NK-92 treated with Interleukin-12 subunit alpha and Interleukin-12 subunit beta, amount 100 ng/mL, for 24 hours (cell line): ENCODE results near the gene CADPS2.

Source experiments
- DNase-seq: peaks from one replicate; lab custom pipeline; 2025; lab: John Stamatoyannopoulos, UW

Gene CADPS2

DNA sequence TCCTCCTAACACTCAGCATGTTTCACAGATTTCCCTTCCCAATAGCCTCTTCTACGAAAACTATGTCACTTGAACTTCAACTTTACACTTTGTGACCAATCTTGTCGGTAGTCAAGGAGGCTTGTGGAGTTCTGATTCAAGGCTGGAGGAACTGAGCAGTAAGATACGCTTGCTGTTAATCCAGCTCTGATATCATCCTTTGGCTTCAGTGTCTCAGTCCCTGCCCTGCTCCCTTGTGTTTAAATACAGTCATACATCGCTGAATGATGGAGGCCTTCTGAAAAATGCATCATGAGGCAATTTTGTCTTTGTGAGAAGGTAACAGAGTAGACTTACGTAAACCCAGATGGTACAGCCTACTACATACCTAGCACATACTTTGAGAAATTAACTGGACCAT, 360.9 kb downstream of the CADPS2 start:
- no peak for DNase-seq

DNA sequence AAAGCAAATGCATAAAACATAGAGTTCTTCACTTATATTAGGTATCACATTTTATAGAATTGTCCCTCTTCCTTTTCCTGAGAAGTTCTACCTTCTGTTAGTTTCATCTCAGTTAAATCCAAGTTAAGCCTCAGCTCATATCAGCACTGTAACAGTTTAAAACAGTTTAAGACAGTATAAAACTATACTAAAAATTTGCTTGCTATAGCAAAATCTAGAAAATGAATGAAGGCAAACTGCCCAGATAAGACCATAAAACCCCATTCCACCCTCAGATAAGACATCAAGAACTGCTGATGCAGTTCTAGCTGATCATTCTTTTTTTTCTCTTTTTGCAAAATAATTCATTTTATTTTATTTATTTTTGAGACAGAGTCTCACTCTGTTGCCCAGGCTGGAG, 364.5 kb downstream of the CADPS2 start:
- no peak for DNase-seq

DNA sequence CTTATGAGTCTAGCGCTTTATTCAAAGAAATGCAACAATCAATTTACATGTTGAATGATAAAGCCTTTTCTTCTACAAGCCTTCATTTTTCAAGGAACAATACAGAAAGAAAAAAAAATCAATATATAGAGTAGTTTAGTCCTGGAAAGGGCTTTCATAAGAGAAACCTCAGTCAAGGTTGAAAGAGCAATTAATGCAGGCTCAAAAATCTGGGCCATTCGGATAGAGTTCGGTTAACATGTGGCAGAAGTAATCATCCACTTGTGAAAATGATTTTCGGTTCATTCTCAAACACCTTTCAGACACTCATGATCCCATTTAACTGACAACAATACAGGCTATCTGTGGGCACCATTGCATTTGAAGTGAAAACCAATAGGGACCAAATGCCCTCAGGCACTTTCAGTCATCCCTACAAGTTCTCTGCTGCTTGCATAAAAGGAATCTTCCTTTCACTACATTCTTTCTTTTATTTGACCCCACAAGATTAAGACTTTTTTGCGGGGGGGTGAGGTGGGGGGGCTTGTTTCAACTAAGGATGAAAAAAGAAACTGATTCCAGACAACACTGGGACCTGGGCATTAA, 365.2 kb downstream of the CADPS2 start:
- no peak for DNase-seq

DNA sequence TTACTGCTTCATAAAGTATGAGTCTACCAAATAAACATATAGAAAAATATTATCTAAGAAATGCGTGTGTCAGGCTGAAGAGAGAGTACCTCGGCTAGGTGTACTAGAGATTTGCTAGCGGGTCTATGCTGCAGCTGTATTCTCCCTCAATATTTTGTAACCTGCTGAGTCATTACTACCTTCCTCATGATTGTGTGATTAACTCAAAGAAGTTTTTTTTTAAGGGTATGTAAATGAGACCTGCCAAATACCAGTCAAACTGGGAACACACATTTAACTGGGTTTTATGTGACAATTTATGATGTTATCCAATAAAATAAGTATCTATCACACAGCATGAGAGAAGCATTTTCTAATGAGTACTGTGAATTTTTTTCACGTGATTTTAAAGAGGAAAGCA, 367.8 kb downstream of the CADPS2 start:
- DNase-seq = no peak

DNA sequence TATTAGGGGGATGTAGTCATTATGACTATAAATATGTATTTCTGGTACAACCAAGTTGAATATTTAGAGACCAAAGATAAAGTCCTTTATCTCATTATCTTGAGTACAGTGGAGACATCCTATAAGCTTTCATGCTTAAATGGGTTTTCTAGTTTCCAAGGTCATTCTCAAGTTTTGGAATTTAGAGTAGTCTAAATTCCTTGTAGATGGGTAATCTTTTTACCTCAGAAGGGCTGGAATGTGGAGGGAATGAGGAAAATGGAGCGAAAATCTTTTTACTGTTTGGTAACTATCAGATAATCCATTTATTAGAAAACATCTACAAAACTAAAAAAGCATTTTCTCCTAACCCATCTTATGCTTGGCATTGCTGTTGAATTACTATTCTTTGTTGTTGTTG, 368.7 kb downstream of the CADPS2 start:
- DNase-seq = no peak

DNA sequence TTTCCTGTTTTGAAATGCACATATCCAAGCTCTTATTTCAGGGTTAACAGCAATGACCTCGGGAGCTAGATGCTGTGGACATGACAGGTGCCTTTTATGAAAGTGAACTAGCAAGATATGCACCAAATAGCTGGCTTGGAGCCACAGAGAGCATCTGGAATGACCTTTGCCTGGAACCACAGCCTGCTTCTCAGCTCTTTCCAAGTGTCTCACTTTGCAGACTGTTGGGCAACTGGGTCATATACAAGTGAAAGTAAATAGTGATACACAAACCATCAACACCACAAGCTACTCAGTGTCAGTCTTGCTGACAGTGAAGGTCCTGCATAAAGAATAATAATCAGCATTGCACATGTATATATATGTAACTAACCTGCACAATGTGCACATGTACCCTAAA, 370.9 kb downstream of the CADPS2 start:
- no peak for DNase-seq

DNA sequence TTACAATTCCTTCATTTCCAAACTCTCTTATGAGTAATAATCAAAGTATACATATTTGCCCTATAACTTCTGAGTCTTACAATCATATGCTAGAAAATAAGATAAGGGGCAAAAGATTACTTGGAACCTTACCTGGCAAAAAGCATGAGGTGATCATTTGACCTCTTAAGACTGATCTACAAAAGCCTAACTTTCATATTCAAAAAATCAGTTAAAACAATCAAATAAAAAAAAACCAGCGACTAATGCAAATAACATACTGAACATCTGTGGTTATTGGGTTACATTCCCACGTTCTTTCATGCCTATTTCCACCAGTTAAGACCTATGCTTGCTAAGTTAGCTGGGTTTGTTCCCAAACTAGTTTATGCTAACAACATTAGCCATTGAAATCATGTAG, 375.0 kb downstream of the CADPS2 start:
- DNase-seq = no peak

DNA sequence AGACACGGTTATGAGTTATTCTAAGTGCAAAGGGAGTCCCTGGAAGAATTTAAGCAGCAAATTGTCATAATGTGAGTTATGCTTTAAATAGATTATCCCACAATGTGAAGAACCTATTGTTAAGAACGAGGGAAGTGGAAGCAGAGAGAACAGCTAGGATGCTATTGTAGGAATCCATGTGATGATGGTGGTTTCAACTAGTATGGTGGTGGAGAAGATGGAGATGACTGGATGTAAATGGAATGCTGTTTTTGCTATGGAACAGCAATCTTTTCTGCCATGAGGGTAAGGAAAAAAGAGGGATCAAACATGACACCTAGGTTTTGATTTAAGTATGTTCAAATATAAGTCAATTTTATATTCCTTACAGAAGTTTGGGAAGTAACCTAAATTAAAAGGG, 378.7 kb downstream of the CADPS2 start:
- no peak for DNase-seq

DNA sequence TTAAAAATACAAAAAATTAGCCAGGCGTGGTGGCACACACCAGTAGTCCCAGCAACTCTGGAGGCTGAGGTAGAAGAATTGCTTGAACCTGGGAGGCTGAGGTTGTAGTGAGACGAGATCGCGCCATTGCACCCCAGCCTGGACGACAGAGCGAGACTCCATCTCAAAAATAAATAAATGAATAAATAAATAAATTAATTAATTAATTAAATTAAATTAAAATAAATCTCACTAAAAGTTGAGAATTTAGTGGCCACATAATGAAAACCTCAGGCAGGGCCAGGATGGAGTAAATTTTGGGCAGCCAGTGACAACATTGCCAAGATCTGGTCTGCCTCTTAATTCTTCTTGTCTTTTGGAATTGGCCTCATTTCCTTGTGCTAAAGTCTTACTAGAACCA, 394.3 kb downstream of the CADPS2 start:
- no peak for DNase-seq

DNA sequence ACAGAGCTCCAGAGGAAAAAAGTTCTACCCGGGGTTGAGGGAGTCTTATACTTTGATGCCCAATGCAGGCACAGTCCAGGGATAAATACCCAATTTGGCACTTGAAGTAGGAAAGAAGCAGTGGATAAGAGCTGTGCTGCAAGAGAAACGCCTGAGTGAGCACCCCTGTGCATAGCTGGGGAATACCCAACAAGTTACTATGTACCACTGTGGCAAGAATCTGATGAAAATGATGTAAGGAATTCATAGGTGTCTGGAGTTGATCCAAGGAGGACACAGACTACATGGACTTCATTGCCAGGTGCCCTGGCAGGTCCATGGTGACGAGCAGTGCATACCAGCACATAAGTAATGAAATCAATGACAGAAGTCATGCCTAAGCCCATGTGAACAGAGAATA, 398.0 kb downstream of the CADPS2 start:
- DNase-seq = no peak

DNA sequence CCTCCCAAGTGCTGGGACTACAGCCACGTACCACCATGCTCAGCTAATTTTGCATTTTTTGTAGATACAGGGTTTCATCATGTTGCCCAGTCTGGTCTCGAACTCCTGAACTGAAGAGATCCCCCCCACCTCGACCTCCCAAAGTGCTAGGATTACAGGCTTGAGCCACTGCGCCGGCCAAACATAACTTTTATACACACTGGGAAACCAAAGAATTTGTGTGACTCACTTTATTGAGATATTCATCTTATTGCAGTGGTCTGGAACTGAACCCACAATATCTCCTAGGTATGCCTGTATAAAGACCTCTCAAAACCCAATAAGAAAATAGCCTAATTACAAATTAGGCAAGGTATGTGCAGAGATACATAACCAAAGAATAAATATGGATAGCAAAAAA, 399.1 kb downstream of the CADPS2 start:
- DNase-seq = no peak

DNA sequence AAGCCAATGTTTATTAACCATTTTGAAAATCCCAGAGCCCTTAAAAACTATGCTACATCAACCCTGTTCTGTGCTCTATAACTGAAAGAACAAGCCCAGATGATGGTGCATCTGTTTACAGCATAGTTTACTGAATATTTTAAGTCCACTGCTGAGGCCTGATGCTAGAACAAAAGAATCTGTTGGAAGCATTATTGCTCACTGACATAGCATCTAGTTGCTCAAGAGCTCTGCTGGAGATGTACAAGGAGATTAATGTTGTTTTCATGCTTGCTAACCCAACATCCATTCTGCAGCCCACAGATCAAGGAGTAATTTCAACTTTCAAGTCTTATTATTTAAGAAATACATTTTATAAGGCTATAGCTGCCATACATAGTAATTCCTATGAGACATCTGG, 400.4 kb downstream of the CADPS2 start:
- DNase-seq = no peak

DNA sequence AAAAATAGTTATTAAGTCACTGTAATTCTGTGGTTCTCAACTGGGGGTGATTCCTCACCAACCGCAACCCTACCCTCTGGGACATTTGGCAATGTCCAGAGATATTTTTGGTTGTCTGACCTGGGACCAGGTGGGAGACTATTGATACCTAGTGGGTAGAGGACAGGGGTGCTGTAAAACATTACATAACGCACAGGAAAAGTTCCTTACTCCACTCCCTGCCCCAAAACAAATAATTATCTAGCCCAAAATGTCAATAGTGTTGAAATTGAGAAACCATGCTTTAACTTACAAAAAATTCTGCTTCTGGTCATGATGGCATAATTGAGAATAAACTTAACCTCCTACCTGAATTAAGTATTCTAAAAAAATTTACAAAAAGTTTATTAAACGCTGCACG, 404.0 kb downstream of the CADPS2 start:
- DNase-seq = no peak

DNA sequence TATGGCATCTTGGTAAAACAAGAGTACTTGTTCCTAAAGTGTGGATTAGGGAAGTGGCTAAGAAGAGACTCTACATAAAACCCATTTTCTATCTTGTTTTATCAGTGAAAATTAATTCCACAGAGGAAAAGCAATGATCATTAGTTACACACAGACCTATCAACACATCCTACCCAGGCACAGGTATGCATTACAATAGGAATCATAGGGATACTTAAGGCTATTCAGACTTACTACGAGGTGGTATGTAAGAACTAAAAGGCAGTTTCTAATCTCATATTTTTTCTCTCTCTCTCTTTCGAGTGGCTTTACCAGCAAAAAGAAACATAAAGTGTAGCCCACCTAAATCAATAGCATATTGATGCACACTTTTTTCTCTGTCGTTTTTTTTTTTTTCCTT, 415.4 kb downstream of the CADPS2 start:
- no peak for DNase-seq

DNA sequence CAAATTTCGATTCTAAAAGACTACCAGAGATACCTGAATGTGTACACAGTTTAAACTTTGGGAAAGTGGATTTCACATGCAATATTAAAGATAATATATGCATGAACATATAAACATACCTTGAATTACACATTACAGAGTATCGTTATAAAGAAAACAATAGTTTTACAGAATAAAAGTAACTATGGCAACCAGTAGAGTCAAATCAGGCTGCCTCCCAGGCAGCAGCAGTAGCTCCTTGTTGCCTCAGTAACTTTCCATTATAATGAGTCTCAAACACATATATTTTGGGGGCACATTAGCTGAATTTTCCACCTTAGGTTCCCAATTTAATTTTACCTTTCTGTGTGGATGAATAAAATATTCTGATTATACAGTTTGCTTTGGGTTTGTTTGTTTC, 417.3 kb downstream of the CADPS2 start:
- DNase-seq = no peak

DNA sequence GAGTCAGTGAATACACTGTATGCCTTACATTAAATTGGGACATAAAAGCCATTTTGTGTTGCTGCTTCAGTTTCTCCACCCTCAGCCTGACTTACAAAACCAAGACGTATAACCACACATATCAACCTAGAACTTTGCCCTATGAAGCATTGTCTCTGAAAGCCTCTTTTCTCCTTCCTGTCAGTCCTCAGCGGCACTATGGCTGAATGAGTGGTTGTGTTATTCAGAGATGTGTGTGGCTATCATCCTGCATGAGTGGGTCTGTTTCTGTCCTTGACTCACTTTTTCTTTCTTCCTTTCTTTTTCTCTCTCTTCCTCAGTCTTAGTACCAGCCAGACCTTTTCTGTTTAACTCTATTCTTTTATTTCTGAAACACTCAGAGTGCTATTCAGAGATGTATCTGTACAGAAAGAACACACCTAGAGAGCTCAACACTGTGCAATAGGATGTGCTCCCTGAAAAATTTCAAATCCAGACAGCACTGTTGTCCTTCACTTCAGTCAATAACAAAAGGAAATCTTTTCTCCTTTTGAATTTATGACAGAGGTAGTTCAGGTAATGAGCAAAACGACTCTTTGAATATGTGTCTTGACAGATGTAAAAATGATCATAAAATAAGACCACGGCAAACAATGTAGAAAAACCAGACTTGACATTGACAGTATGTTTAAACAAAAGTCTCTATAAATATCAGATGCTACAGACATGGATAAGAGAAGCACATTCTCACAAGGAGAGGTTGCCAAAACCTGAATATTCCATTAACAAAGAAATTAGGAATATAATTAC, 418.4 kb downstream of the CADPS2 start:
- DNase-seq = no peak

DNA sequence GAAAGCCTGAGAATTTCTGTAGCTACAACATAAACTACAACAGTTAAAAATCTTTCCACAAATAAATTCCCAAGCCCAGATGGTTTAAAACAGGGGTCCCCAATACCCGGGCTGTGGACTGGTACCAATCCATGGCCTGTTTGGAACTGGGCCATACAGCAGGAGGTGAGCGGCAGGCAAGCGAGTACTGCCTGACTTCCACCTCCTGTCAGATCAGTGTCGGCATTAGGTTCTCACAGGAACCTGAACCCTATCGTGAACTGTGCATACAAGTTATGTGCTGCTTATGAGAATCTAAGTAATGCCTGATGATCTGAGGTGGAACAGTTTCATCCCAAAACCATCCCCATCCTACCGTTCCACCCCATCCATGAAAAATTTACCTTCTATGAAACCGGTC, 421.0 kb downstream of the CADPS2 start:
- DNase-seq = no peak

DNA sequence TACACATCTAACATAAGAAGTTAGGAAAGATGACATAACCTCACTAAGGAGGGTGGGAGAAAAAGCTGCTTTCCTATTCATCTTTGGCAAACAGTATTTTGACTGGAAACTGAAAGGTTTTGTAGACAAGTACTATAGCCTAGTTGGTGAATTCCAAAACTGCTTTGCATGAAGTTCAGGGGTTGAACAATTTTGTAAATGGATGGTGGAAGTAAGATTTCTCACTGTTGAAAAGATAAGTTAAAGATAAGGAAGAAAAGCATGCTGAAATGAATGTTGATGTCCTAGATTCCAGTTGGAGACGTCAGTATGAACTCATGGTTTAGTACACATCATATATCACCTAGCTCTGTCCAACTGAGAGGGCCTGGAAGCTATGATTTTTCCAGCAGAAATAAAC, 422.6 kb downstream of the CADPS2 start:
- no peak for DNase-seq

DNA sequence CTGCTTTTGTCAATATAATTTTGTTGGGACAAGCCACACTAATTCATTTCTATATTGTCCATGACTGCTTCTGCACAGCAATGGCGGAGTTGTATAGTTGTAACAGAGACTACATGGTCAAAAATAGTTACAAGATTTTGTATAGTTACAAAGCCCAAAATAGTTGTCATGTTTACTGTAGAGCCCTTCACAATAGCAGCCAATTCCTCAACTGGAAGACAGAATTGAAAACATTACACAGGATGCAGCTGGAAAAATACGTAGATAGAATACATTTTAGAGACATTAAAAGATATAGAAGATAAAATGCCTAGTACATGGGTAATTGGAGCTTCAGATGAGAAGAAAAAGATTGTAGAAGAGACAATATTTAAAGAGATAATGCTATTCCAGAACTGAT, 425.3 kb downstream of the CADPS2 start:
- DNase-seq = no peak

DNA sequence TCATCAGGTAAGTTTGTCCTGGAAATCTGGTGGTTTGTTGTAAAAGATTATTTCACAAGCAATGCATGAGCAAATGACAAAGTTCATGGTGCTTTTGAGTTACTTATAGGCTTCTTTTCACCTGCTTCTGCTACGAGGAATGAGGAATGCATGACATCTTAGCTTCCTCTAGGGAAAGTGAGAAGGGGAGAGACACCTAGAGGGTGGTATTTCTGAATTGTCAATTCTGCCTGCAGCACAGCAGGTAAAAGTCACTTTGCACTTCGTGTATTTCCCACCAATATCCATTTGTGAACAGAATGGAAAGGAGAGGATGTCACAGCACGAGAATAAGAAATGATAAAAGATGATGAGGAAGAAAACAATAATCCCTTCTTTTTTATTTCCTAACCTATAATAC, 428.3 kb downstream of the CADPS2 start:
- no peak for DNase-seq

DNA sequence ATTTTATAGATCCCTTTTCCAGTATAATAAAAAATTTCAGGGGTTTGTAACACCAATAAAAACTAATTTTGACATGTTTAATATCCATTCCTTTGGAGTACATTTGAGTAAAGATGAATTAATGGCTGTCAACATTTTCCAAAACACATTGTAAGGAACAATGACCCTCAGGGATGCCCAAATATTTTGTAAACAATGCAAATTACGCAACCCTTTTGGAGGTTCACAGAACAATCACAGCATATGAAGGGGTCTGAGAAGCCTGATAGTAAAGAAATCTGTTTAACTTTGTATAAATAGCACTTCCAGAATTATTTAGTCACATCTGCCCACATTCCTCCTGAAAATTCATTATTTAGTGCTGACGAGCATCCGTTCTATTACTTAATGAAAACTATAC, 428.9 kb downstream of the CADPS2 start:
- DNase-seq = no peak

DNA sequence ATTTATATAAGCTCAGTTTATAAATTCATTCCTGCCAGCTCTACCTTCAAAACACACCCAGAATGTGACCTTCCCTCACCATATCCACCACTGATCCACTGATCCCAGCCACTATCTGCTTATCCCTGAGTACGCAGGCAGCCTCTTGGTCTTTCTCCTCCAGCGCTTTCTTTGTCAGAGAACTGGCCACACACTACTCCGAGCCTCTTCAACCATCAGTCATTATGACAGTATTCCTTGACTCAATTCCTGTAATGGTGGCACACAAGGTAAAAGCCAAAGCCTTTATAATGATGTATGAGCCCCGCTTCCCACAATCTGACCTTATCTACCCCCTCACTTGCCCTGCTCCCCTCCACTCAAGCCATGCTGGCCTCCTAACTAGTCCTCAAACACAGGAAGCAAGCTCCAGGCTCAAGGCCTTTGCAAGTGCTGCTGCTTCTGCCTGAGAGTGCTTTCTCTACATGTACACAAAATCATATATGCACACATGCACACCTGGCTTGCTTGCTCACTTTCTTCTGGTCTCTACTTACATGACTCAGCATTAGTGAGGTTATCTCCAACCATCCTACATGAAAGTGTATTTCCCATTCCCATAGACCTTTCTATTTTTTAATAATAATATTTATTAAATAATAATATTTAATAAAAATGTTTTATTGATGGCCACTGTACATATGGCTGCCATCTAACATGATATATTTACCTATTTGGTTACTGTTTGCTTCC, 431.3 kb downstream of the CADPS2 start:
- DNase-seq = no peak

DNA sequence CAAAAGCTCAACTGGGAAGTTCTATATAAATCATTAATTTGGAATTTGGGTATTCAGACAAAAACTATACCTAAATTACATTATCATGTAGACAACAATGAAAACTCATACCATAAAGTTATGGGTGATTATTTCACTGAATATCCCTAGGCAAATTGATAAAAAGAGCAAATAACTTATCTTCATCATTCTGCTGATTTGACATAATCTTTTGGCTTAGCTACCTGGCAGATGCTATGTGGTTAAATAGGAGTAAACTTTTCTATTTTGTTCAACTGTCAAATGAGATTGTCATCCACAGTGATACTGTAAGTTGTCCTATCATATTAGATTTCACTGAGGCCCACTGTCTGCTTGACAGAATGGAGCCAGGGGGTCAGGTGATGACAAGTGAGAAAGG, 432.8 kb downstream of the CADPS2 start:
- no peak for DNase-seq
